Cardiac muscle cell (in vitro differentiated cells and primary cell): Measurements from ENCODE around the gene CASP9. TPM values are rescaled to one million over a fixed set of nuclear protein-coding genes. Genes with fewer than 3 reads are reported as not detected.
"Not testable (repeated sequence)": the region's sequence is repeated elsewhere in the genome, so short reads cannot be mapped to it uniquely, and the experiment has no call there.

Experiments
- DNase-seq, 2 donors: peaks; one replicate each; pipeline versions ENCODE4 v3.0.0 to v3.0.0-alpha.2; 2010 to 2017; ENCODE audit warnings: low read depth in 1 of 2, low spot score in 1 of 2
- H3K27ac ChIP-seq: fragments of 200-600 bp; sonication (generic); 2 replicates; pipeline ENCODE4 v1.5.1; 2016
- H3K27me3 ChIP-seq: fragments of 200-600 bp; sonication (generic); 2 replicates; pipeline ENCODE4 v1.6.0; 2016; ENCODE audit warnings: control low read depth
- H3K36me3 ChIP-seq: fragments of 200-600 bp; sonication (generic); 2 replicates; pipeline ENCODE4 v1.5.1; 2016; ENCODE audit warnings: control low read depth
- H3K4me1 ChIP-seq: fragments of 200-600 bp; sonication (generic); 2 replicates; pipeline ENCODE4 v1.8.1; 2017; ENCODE audit warnings: low read depth, mild to moderate bottlenecking, mixed run types
- H3K4me3 ChIP-seq: fragments of 200-600 bp; sonication (generic); 2 replicates; pipeline ENCODE4 v1.5.1; 2016; ENCODE audit warnings: mild to moderate bottlenecking
- H3K9me3 ChIP-seq: fragments of 200-600 bp; sonication (generic); 2 replicates; pipeline ENCODE4 v1.5.1; 2017; ENCODE audit warnings: low read depth, mild to moderate bottlenecking, control low read depth
- polyA plus RNA-seq: library from polyadenylated mRNA; unstranded; fragments of >200 nt; fragmentation: Nextera tagmentation; extraction: Ambion mirVana; gene quantifications from 2 replicates; pipeline ENCODE4 v1.2.1, GENCODE V29; 2016
- total RNA-seq: library from RNA; depleted of rRNA; stranded (reverse); fragments of >200 nt; gene quantifications from 2 replicates; pipeline ENCODE4 v1.2.3, GENCODE V29; 2016
- TF ChIP-seq, protein P1 (sequence below): IDR thresholded peaks from 2 replicates; pipeline ENCODE4 v1.5.1; 2012; ENCODE audit warnings: low read depth, mild to moderate bottlenecking, low read length

The CASP9 gene
- total and polyA plus RNA-seq, 2 experiments from 2014 or later = 44.7 to 96.1 TPM

DNA sequence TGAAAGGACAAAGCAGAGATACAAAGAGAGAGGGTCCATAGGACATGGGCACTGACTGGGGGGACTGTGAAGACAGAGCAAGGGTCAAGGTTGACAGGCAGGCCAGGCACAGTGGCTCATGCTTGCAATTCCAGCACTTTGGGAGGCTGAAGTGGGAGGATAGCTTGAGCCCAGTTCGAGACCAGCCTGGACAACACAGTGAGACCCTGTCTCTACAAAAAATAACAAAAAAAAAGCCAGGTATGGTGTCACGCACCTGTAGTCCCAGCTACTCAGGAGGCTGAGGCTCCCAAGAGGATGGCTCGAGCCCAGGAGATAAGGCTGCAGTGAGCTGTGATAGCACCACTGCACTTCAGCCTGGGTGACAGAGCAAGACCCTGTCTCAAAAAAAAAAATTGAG is 4.4 kb downstream of the CASP9 start:
- H3K27ac ChIP-seq = no peak overlapping the region
- TF ChIP-seq, protein P1, sequence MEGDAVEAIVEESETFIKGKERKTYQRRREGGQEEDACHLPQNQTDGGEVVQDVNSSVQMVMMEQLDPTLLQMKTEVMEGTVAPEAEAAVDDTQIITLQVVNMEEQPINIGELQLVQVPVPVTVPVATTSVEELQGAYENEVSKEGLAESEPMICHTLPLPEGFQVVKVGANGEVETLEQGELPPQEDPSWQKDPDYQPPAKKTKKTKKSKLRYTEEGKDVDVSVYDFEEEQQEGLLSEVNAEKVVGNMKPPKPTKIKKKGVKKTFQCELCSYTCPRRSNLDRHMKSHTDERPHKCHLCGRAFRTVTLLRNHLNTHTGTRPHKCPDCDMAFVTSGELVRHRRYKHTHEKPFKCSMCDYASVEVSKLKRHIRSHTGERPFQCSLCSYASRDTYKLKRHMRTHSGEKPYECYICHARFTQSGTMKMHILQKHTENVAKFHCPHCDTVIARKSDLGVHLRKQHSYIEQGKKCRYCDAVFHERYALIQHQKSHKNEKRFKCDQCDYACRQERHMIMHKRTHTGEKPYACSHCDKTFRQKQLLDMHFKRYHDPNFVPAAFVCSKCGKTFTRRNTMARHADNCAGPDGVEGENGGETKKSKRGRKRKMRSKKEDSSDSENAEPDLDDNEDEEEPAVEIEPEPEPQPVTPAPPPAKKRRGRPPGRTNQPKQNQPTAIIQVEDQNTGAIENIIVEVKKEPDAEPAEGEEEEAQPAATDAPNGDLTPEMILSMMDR = no peak
- H3K36me3 ChIP-seq = peaks cover 6% of the 10 kb centered on the region
- H3K4me1 ChIP-seq = peaks cover 24% of the 10 kb centered on the region
- H3K27me3 ChIP-seq = no peaks in the 10 kb centered on the region
- no peaks in the 10 kb centered on the region for H3K9me3 ChIP-seq
- no peak for DNase-seq
- no peak overlapping the region for H3K4me3 ChIP-seq

DNA sequence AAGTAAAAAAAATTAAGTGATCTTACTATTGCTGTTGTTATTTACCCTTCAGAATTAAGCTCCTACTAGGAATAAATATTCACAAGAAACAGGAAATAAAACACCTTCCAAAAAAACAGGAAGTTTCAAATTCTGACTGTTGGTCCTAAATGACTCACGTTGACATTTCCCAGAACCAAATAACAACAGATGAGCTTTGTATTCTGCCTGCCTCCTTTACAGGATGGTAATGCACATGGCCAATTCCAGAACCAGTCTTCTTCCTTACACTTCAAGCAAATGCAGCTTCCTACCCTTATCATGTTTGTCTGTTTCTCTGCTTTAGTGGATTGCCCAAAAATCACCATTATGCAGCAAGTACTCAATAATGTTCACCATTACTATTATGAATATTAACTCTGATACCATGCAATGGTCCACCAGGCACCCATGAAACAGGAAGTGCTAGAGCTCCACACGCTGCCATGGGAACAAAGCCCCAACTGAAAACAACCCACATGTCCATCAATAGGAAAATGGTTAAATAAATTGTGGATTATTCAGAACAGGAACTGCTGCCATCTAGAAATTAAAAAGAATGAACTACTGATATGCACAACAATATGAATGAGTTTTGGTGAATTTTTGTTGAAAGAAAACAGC is 8.9 kb downstream of the CASP9 start:
- TF ChIP-seq, protein P1 = no peak
- peaks cover 6% of the 10 kb centered on the region for H3K36me3 ChIP-seq

GRCh38 chr1:15514557-15514956 is 9.5 kb downstream of the CASP9 start:
- H3K27me3 ChIP-seq, H3K9me3 ChIP-seq, H3K27ac ChIP-seq, H3K4me3 ChIP-seq, H3K36me3 ChIP-seq, DNase-seq, H3K4me1 ChIP-seq: not testable (repeated sequence)

More for the DNA sequence above, 8.9 kb downstream of the CASP9 start:
- Histone ChIP-seq H3K4me1 (peaks cover 8% of the 10 kb centered on the region), H3K27me3 (no peaks in the 10 kb centered on the region), H3K9me3 (no peaks in the 10 kb centered on the region), H3K27ac (no peak overlapping the region), H3K4me3 (no peak overlapping the region)
- peak in 1 of 2 donors; percentile 10 for DNase-seq

DNA sequence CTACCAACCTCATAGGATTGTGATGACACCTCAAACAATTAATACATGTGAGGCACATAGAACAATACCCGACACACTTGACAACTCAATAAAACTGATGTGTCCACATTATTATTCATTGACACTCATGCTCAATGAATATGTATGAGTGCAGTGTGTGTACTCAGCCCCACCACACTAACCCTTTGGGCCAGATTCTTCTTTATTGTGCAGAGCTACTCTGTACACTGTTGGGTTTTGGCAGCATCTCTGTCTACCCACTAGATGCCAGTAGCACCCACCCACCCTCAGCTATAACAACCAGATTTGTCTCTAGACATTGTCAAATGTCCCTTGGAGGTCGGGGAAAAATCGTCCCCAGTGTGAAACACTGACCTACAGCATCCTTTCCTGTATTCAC is 10.1 kb downstream of the CASP9 start:
- Histone ChIP-seq H3K4me1 (peaks cover 8% of the 10 kb centered on the region), H3K4me3 (no peak overlapping the region), H3K36me3 (peaks cover 6% of the 10 kb centered on the region), H3K27me3 (no peaks in the 10 kb centered on the region), H3K9me3 (no peaks in the 10 kb centered on the region), H3K27ac (no peak overlapping the region)
- TF ChIP-seq, protein P1 = no peak
- no peak for DNase-seq

DNA sequence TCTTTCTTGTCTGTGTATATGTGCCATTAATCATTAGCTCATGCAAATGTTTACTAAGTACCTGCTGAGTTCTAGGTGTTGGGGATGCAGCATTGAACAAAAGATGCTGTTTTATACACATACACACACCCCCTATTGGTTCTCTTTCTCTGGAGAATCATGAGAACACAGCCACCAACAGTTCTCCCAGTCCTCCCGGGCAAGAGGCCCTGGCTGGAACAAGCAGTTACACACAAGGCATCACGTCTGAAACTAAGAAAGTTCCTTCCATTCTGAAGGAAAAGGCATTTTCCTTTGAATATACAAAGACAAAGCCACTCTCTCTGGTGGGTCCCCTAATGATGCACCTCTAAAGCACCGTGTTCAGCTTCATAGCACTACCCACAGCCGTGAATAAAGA is 10.8 kb downstream of the CASP9 start:
- DNase-seq = no peak
- no peaks in the 10 kb centered on the region for H3K27me3 ChIP-seq
- H3K9me3 ChIP-seq = no peaks in the 10 kb centered on the region
- H3K36me3 ChIP-seq = peaks cover 6% of the 10 kb centered on the region
- peaks cover 13% of the 10 kb centered on the region for H3K4me1 ChIP-seq
- no peak overlapping the region for H3K4me3 ChIP-seq
- TF ChIP-seq, protein P1 = no peak
- H3K27ac ChIP-seq = no peak overlapping the region

GRCh38 chr1:15510611-15511405 is 13.2 kb downstream of the CASP9 start:
- Histone ChIP-seq H3K27me3 (no peaks in the 10 kb centered on the region), H3K9me3 (no peaks in the 10 kb centered on the region), H3K36me3 (peaks cover under 1% of the 10 kb centered on the region), H3K4me1 (peaks cover 31% of the 10 kb centered on the region), H3K4me3 (no peak overlapping the region), H3K27ac (no peak overlapping the region)
- TF ChIP-seq, protein P1 = no peak
- no peak for DNase-seq
